HL-60 (cell line): ENCODE data around the gene LST1. TPM values are rescaled to one million over a fixed set of nuclear protein-coding genes. Genes with fewer than 3 reads are reported as not detected.

Experiments
- DNase-seq, 2 experiments: peaks; one replicate each; pipeline ENCODE4 v3.0.0-alpha.2; 2010 to 2020; ENCODE audit warnings: low read depth in 1 of 2, low spot score in 1 of 2
- H3K27ac ChIP-seq: fragments of 250-450 bp; sonication (Bioruptor Pico); replicated peaks from 2 replicates; pipeline ENCODE4 v1.5.1; 2020; ENCODE audit warnings: mild to moderate bottlenecking, moderate library complexity
- H3K27me3 ChIP-seq: fragments of 250-450 bp; sonication (Bioruptor Pico); 2 replicates; pipeline ENCODE4 v1.5.1; 2021; ENCODE audit warnings: mild to moderate bottlenecking, moderate library complexity; ENCODE audit not compliant: insufficient read depth, poor library complexity, severe bottlenecking
- H3K4me3 ChIP-seq: replicated peaks from 2 replicates; pipeline ENCODE4 v1.5.1; 2011; ENCODE audit warnings: mild to moderate bottlenecking, control low read depth, low read length; ENCODE audit not compliant: insufficient read depth
- CTCF ChIP-seq: IDR thresholded peaks from one replicate; pipeline ENCODE4 v1.5.1; 2011; ENCODE audit warnings: low read length, control low read depth, inconsistent platforms; ENCODE audit not compliant: insufficient read depth
- GABPA ChIP-seq: IDR thresholded peaks from 2 replicates; pipeline ENCODE4 v1.6.1; 2012; ENCODE audit warnings: low read depth
- POLR2AphosphoS5 ChIP-seq: IDR thresholded peaks from 2 replicates; pipeline ENCODE4 v1.6.1; 2012; ENCODE audit warnings: low read depth
- SPI1 ChIP-seq: IDR thresholded peaks from 2 replicates; pipeline ENCODE4 v1.6.1; 2012; ENCODE audit warnings: low read depth, mild to moderate bottlenecking, borderline replicate concordance
- microRNA-seq: library from miRNA; unstranded; fragments of <30 nt; microRNA quantifications from one replicate; pipeline ENCODE4, GENCODE V29; 2018
- TF ChIP-seq, protein P1 (sequence below): IDR thresholded peaks from 2 replicates; pipeline ENCODE4 v1.6.1; 2012; ENCODE audit warnings: low read depth; ENCODE audit not compliant: insufficient replicate concordance

The LST1 gene

DNA sequence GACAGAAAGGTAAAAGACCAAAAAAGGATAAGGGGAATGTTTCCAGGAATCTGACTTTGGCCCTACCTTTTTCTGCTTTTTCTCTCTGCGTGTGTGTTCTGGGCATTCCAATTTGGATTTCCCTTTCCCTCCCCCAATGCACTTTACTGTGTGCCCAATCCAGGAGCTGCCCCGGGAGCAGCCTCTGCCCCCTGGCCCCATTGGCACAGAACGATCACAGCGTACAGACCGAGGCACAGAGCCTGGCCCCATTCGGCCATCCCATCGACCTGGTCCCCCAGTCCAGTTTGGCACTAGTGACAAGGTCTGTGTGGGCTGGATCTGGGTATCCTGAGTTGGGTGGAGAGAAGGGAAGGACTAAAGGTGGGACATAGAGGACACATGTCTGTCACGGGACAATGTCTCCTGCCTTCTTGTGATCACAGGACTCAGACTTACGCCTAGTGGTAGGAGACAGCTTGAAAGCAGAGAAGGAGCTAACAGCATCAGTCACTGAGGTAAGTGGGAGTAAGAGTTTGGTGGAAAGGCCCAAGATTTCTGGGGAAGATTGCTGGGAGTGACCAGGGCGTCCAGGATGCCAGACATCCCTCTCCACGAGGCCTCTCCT lies 49.0 kb downstream of the LST1 start:
- no peaks in the 10 kb centered on the region for H3K27me3 ChIP-seq
- no peak for DNase-seq
- no peak overlapping the region for H3K27ac ChIP-seq
- TF ChIP-seq CTCF (no peak), GABPA (no peak), POLR2AphosphoS5 (no peak), SPI1 (no peak)
- TF ChIP-seq, protein P1, sequence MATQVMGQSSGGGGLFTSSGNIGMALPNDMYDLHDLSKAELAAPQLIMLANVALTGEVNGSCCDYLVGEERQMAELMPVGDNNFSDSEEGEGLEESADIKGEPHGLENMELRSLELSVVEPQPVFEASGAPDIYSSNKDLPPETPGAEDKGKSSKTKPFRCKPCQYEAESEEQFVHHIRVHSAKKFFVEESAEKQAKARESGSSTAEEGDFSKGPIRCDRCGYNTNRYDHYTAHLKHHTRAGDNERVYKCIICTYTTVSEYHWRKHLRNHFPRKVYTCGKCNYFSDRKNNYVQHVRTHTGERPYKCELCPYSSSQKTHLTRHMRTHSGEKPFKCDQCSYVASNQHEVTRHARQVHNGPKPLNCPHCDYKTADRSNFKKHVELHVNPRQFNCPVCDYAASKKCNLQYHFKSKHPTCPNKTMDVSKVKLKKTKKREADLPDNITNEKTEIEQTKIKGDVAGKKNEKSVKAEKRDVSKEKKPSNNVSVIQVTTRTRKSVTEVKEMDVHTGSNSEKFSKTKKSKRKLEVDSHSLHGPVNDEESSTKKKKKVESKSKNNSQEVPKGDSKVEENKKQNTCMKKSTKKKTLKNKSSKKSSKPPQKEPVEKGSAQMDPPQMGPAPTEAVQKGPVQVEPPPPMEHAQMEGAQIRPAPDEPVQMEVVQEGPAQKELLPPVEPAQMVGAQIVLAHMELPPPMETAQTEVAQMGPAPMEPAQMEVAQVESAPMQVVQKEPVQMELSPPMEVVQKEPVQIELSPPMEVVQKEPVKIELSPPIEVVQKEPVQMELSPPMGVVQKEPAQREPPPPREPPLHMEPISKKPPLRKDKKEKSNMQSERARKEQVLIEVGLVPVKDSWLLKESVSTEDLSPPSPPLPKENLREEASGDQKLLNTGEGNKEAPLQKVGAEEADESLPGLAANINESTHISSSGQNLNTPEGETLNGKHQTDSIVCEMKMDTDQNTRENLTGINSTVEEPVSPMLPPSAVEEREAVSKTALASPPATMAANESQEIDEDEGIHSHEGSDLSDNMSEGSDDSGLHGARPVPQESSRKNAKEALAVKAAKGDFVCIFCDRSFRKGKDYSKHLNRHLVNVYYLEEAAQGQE, result no peak
- H3K4me3 ChIP-seq, result no peak overlapping the region

- no peak for TF ChIP-seq POLR2AphosphoS5
- TF ChIP-seq, protein P1, result no peak
- Histone ChIP-seq H3K27ac (no peak overlapping the region), H3K4me3 (no peak overlapping the region), H3K27me3 (no peaks in the 10 kb centered on the region)
- no peak for DNase-seq
These were observed 50.9 kb downstream of the LST1 start for GRCh38 chr6:31636698-31637596.

Small RNAs within 50 kb of the gene (microRNA-seq; reads per million reads assigned to microRNA genes)
- not detected for gene MIR6832
